GM21381 (cell line): Measurements from ENCODE around the gene IL1A.

Experiments
- ATAC-seq: cut with Tn5 transposase; IDR thresholded peaks from one replicate; pipeline ENCODE4 v1.9.1; 2021; ENCODE audit warnings: mild to moderate bottlenecking, moderate library complexity; ENCODE audit not compliant: unreplicated experiment

Gene IL1A

GRCh38 chr2:112793449-112793978, 9.2 kb upstream of the IL1A start:
- ATAC-seq, result no peak

DNA sequence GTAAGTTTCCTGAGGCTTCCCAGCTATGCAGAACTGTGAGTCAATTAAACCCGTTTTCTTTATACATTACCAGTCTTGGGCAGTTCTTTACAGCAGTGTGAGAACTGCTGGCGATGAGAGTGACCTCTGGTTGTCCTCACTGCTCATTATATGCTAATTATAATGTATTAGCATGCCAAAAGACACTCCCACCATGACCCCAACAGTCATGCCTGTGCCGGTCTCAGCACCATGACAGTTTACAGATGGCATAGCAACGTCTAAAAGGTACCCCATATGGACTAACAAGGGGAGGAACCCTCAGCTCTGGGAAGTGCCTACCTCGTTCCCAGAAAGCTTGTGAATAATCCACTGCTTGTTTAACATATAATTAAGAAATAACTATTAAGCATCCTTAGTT, 8.1 kb upstream of the IL1A start:
- ATAC-seq, result no peak

DNA sequence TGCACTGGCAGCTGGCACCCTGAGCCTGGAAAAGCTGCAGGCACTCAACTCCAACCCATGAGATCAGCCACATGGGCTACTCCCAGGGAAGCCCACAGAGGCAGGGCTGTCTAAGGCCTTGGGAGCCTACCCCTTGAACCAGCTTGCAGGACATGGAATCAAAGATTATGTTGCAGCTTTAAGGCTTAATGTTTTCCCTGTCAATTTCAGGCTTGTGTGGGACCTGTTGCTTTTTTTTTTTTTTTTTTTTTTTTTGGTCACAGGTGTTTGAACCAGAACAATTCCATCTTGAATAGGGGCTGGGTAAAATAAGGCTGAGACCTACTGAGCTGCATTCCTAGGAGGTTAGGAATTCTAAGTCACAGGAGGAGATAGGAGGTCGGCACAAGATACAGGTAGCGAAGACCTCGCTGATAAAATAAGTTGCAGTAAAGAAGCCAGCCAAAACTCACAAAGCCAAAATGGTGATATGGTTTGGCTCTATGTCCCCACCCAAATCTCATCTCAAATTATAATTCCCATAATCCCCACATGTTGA, 7.5 kb upstream of the IL1A start:
- no peak for ATAC-seq

DNA sequence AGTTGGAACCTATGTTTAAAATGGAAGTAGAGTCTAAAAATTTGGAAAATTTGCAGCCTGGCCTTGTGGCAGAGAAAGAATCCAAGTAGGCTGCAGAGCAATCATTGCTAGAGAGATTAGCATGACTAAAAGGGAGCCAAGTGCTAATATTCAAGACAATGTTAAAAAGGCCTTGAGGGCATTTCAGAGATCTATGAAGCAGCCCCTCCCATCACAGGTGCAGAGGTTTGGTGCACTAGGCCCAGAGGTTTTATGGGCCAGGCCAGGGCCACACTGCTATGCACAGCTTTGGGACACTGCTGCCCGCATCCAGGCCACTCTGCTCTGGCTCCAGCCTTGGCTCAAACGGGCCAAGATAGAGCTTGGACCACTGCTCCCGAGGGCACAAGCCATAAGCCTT, 6.7 kb upstream of the IL1A start:
- ATAC-seq, result no peak

DNA sequence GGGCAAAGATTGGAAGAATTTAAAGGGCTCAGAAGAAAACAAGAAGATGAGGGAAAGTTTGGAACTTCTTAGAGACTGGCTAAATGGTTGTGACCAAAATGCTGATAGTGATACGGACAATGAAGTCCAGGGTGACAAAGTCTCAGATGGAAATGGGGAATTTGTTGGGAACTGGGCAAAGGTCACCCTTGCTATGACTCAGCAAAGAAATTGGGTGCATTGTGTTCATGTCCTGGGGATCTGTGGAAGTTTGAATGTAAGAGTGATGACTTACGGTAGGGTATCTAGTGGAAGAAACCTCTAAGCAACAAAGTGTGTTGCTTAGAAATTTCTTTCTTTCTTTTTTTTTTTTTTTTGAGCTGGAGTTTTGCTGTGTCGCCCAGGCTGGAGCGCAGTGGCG, 6.0 kb upstream of the IL1A start:
- no peak for ATAC-seq

DNA sequence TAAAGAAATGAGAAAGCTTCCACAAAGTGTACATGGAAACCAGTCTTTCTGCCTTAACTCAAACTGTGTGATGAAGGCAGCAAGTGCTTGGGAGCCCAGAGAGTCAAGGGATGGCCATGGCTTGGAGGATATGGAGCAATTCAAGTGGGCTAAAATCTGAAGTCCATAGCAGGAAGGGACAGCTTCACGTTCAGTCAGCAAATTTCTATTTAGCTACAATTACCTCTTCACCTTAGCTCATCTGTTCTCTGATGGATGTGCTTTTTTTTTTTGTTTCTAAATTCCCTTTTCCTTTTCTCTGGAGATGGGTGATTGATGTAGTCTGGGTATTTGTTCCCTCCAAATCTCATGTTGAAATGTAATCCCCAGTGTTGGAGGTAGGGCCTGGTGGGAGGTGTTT, 4.9 kb upstream of the IL1A start:
- ATAC-seq, result no peak

GRCh38 chr2:112788653-112789052, 4.4 kb upstream of the IL1A start:
- ATAC-seq, result no peak

- ATAC-seq, result no peak
Observed at GRCh38 chr2:112787729-112788393, 3.6 kb upstream of the IL1A start.

- no peak for ATAC-seq
Observed at GRCh38 chr2:112787294-112787693, 3.0 kb upstream of the IL1A start.

- ATAC-seq, result no peak
Observed at GRCh38 chr2:112783187-112783714, 1.0 kb downstream of the IL1A start.

- peak; percentile 87 for ATAC-seq
Observed at GRCh38 chr2:112782234-112782799, 2.0 kb downstream of the IL1A start.

DNA sequence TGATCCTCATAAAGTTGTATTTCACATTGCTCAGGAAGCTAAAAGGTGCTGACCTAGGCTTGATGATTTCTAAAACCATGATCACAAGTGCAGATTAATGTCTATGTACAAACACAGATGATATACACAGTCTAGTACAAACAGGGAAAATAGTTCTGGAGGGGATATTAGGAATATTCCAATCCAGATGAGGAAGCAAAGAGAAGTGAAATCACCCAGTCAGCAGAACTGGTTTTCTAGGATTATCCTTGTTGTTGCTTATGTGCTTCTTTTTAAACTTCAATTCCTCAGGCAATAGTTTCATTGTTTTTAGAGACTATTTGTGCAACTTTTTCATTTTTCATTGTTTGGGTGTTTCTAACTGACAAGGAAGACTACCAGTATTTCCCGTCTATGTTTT, 4.7 kb downstream of the IL1A start:
- no peak for ATAC-seq

GRCh38 chr2:112777036-112777435, 7.3 kb downstream of the IL1A start:
- ATAC-seq, result no peak

GRCh38 chr2:112776113-112776512, 8.2 kb downstream of the IL1A start:
- ATAC-seq, result no peak

- ATAC-seq, result no peak
Observed at GRCh38 chr2:112774536-112775285, 9.6 kb downstream of the IL1A start.

- no peak for ATAC-seq
Observed at GRCh38 chr2:112773556-112773955, 10.7 kb downstream of the IL1A start.

- ATAC-seq, result no peak
Observed at GRCh38 chr2:112772911-112773475, 11.3 kb downstream of the IL1A start.

- no peak for ATAC-seq
Observed at GRCh38 chr2:112772322-112772721, 12.0 kb downstream of the IL1A start.

- ATAC-seq, result no peak
Observed at GRCh38 chr2:112768432-112768831, 15.9 kb downstream of the IL1A start.

GRCh38 chr2:112767693-112768330, 16.5 kb downstream of the IL1A start:
- ATAC-seq, result no peak

DNA sequence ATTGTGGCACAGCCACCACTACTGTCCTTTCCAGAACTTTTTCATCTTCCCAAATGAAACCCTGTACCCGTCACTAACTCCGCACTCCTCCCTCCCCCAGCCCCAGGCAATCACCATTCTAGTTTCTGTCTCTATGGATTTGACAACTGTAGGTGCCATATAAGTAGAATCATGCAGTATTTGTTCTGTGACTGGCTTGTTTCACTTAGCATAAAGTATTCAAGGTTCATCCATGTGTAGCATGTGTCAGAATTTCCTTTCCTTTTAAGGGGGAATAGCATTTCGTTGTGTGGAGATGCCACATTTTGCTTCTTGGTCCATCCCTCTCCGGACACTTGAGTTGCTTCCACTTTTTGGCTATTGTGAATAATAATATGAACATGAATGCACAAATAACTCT, 19.0 kb downstream of the IL1A start:
- ATAC-seq, result no peak
